ENCODE data around the gene CSTPP1. TPM values are rescaled to one million over a fixed set of nuclear protein-coding genes. Genes with fewer than 3 reads are reported as not detected.

CSTPP1 gene
- 25.6 and 27.8 TPM in 2 replicates for total RNA-seq

GRCh38 chr11:46936138-46937110 is at the start of gene CSTPP1:
CSTPP1 (plus strand) TSS chr11:46936761; CDS start chr11:46936806, 45 bp downstream.

GRCh38 chr11:46918083-46918787 is 18.3 kb upstream of the CSTPP1 start, which contains the start of gene LRP4:
LRP4 (minus strand) TSS chr11:46918550; CDS start chr11:46918379, 171 bp downstream.

GRCh38 chr11:47176328-47177228 is 240.0 kb downstream of the CSTPP1 start, which contains the start of gene ARFGAP2:
ARFGAP2 (minus strand) TSS chr11:47176879; CDS start chr11:47176853, 26 bp downstream.

GRCh38 chr11:47186076-47186699 is 249.6 kb downstream of the CSTPP1 start, which contains the start of gene PACSIN3:
PACSIN3 (minus strand) TSS chr11:47186434; CDS start chr11:47182727, 3,707 bp downstream.

Other genes with a start within 250 kb of the CSTPP1 start
- 53.8 and 93.9 TPM in 2 replicates for gene ARHGAP1, start 236.1 kb upstream of the CSTPP1 start, total RNA-seq
- gene ZNF408, start 235.7 kb upstream of the CSTPP1 start, total RNA-seq = 10.5 and 17.4 TPM in 2 replicates
- gene F2, start 217.5 kb upstream of the CSTPP1 start, total RNA-seq = 0.17 TPM in 1 of 2 replicates, not detected in the other
- gene CKAP5, start 90.5 kb upstream of the CSTPP1 start, total RNA-seq = 61.2 and 108 TPM in 2 replicates
- 0.99 and 1.0 TPM in 2 replicates for gene LRP4, start 18.2 kb upstream of the CSTPP1 start, total RNA-seq
- gene ARFGAP2, start 240.1 kb downstream of the CSTPP1 start, total RNA-seq = 140 and 178 TPM in 2 replicates
- gene PACSIN3, start 249.7 kb downstream of the CSTPP1 start, total RNA-seq = 31.3 and 34.1 TPM in 2 replicates